BE2C (cell line): ENCODE data around the gene UGT1A5.
"Not testable (repeated sequence)": the region's sequence is repeated elsewhere in the genome, so short reads cannot be mapped to it uniquely, and the experiment has no call there.

Experiments used
- DNase-seq: peaks from one replicate; pipeline ENCODE4 v3.0.0-alpha.2; 2020
- H3K27me3 ChIP-seq: fragments of 250-450 bp; sonication (Bioruptor Pico); 2 replicates; pipeline ENCODE4 v1.5.1; 2020; ENCODE audit warnings: mild to moderate bottlenecking
- H3K36me3 ChIP-seq: fragments of 250-450 bp; sonication (Bioruptor Pico); 2 replicates; pipeline ENCODE4 v1.5.1; 2020; ENCODE audit warnings: mild to moderate bottlenecking
- H3K4me1 ChIP-seq: fragments of 250-450 bp; sonication (Bioruptor Pico); 2 replicates; pipeline ENCODE4 v1.5.1; 2020
- H3K4me3 ChIP-seq: 2 replicates; pipeline ENCODE4 v1.5.1; 2011; ENCODE audit warnings: low read depth, low read length
- H3K9me3 ChIP-seq: fragments of 250-450 bp; sonication (Bioruptor Pico); 2 replicates; pipeline ENCODE4 v1.5.1; 2020
- TF ChIP-seq, protein P1 (sequence below): IDR thresholded peaks from 2 replicates; pipeline ENCODE4 v1.5.1; 2012; ENCODE audit warnings: mild to moderate bottlenecking, low read depth, low read length

UGT1A5 gene

DNA sequence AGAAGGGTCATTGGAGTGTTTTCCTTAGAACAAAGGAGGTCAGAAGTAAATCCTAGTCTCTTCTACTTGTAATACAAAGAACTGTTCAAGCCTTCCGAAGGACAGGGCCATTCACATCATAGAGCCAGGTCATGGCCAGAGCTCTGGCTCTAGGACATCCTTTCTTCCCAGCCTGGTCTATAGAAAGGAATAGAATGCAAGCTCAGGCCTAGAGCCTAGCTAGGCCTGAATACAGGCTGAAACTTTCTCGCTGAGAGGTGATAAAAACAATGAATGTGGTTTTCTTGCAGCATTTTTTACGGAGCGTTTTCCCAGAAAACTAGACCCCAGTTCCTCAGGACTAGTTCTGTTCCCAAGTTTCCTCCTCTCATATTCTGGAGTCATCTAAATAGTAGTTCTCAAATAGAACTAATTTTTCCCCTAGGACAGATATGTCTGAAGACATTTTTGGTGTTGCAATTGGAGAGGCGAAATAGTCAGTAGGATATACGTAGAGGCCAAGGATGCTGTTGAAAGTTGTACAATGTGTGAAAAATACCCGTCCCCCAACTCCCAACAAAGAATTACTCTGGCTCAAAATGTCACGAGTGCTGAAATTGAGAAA is 13.2 kb upstream of the UGT1A5 start:
- H3K4me3 ChIP-seq, result no peak overlapping the region
- H3K36me3 ChIP-seq, result no peaks in the 10 kb centered on the region
- no peaks in the 10 kb centered on the region for H3K9me3 ChIP-seq
- TF ChIP-seq, protein P1, sequence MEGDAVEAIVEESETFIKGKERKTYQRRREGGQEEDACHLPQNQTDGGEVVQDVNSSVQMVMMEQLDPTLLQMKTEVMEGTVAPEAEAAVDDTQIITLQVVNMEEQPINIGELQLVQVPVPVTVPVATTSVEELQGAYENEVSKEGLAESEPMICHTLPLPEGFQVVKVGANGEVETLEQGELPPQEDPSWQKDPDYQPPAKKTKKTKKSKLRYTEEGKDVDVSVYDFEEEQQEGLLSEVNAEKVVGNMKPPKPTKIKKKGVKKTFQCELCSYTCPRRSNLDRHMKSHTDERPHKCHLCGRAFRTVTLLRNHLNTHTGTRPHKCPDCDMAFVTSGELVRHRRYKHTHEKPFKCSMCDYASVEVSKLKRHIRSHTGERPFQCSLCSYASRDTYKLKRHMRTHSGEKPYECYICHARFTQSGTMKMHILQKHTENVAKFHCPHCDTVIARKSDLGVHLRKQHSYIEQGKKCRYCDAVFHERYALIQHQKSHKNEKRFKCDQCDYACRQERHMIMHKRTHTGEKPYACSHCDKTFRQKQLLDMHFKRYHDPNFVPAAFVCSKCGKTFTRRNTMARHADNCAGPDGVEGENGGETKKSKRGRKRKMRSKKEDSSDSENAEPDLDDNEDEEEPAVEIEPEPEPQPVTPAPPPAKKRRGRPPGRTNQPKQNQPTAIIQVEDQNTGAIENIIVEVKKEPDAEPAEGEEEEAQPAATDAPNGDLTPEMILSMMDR, result no peak
- H3K4me1 ChIP-seq, result peaks cover 4% of the 10 kb centered on the region; the same call in 1 of the 2 replicates
- H3K27me3 ChIP-seq, result no peaks in the 10 kb centered on the region
- no peak for DNase-seq

DNA sequence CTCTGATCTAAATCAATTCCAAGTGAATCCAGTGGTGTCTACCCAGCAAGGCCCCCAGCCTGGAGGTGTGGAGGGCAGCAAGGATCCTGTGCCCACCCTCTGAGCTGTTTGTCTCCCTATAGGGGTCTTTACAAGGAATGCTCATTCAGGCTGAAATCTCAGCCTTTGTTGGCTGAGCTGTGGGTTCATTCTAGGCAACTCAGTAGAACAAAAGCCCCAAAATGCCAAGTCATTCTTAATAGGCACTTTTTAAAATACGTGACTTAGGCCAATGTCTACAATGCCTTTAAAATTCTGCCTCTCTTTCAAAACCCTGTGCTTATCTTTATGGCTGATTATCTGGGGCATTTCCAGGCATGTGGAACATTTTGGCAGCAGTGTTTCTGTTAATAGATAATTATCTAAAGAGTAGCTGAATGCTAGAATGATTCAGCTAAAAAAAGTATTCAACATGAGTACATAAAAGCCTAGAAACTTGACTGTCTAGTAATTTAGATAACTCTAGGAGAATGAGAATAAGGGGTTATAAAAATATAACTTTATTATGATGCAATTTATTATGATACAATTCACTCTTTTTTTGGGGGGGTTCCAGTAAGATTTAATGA is 12.6 kb upstream of the UGT1A5 start:
- DNase-seq, result no peak
- Histone ChIP-seq H3K27me3 (no peaks in the 10 kb centered on the region), H3K4me3 (no peak overlapping the region), H3K36me3 (no peaks in the 10 kb centered on the region), H3K9me3 (no peaks in the 10 kb centered on the region), H3K4me1 (peaks cover 4% of the 10 kb centered on the region; the same call in 1 of the 2 replicates)
- TF ChIP-seq, protein P1, result no peak

DNA sequence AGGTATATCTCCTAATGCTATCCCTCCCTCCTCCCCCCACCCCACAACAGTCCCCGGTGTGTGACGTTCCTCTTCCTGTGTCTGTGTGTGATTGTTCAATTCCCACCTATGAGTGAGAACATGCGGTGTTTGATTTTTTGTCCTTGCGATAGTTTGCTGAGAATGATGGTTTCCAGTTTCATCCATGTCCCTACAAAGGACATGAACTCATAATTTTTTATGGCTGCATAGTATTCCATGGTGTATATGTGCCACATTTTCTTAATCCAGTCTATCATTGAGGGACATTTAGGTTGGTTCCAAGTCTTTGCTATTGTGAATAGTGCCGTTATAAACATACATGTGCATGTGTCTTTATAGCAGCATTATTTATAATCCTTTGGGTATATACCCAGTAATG is 11.9 kb upstream of the UGT1A5 start:
- not testable (repeated sequence) for DNase-seq, H3K4me1 ChIP-seq, H3K27me3 ChIP-seq, H3K36me3 ChIP-seq, H3K4me3 ChIP-seq, H3K9me3 ChIP-seq

DNA sequence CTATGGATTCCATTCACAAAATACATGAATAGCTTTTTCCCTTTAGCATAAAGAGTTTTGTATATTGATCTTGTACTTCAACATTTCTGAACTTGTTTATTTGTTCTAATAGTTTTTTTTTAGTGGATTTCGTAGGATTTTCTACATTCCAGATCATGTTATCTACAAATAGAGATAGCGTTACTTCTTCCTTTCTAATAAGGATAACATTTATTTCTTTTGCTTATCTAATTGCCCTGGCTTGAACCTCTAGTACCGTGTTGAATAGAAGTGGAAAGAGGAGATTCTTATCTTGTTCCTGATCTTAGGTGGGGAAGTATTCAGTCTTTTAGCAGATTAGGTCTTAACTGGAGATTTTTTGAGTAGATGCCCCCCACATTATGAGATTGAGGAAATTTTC is 10.5 kb upstream of the UGT1A5 start:
- TF ChIP-seq, protein P1, result no peak
- peaks cover 4% of the 10 kb centered on the region; the same call in 1 of the 2 replicates for H3K4me1 ChIP-seq
- H3K27me3 ChIP-seq, result no peaks in the 10 kb centered on the region
- H3K36me3 ChIP-seq, result no peaks in the 10 kb centered on the region
- no peak for DNase-seq
- no peak overlapping the region for H3K4me3 ChIP-seq
- no peaks in the 10 kb centered on the region for H3K9me3 ChIP-seq

DNA sequence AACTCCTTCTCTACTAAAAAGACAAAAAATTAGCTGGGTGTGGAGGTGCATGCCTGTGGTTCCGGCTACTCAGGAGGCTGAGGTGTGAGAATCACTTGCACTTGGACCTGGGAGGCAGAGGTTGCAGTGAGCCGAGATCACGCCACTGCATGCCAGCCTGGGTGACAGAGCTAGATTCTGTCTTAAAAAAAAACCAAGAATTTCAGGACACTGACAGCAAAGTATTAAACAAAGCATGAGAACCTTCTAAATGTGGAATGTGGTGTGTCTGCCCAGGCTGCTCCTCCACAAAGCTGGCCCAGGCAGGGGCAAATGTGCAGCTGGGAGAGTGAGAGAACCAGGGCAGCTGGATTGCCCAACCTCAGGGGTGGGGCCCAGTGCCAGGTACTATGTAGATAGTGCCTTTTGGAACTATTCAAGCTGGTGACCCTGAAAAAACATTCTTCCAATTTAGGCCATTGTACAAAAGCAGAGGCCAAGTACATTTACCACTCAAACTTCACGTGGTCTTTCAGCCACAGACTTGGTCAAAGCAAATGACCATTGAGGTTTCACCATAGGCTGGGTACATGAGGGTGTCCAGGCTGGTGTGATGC is 6.7 kb upstream of the UGT1A5 start:
- Histone ChIP-seq H3K9me3 (no peaks in the 10 kb centered on the region), H3K27me3 (no peaks in the 10 kb centered on the region), H3K4me1 (no peaks in the 10 kb centered on the region), H3K36me3 (no peaks in the 10 kb centered on the region), H3K4me3 (no peak overlapping the region)
- TF ChIP-seq, protein P1, result no peak
- no peak for DNase-seq

DNA sequence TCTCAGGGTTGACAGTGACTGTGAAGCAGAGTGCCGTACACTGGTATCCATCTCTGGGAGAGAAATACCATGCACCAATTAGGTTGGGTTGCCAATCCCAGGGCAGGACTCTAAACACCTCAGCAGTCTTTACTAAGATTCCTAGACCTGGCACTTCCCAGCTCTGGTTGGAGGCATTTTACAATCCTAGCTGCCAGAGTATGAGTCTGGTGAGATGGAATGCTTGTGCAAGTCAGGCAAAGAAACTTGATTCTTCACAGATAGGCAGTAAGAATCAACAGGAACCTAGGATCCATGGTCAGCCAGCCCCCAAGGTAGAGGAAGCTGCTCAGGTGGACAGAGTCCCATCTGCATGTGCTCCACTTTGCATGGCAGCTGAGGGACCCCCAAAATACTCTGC is 6.0 kb upstream of the UGT1A5 start:
- no peak overlapping the region for H3K4me3 ChIP-seq
- no peaks in the 10 kb centered on the region for H3K9me3 ChIP-seq
- DNase-seq, result no peak
- no peaks in the 10 kb centered on the region for H3K36me3 ChIP-seq
- H3K27me3 ChIP-seq, result no peaks in the 10 kb centered on the region
- TF ChIP-seq, protein P1, result no peak
- H3K4me1 ChIP-seq, result no peaks in the 10 kb centered on the region
